ENCODE measurements around the gene CHRNA10.

Gene CHRNA10

GRCh38 chr11:3631331-3631730 is 39.9 kb downstream of the CHRNA10 start:
- DNase-seq (ENCODE audit: low read depth) = no peak
- TF ChIP-seq POLR2A (IDR thresholded peaks at IDR 0.05; ENCODE audit: extremely low read depth, insufficient read length) (no peak), MYC (IDR thresholded peaks at IDR 0.05; ENCODE audit: low read depth, low read length) (no peak), CTCF (IDR thresholded peaks at IDR 0.05; ENCODE audit: low read depth, low read length) (no peak)
- TF ChIP-seq, protein P1, sequence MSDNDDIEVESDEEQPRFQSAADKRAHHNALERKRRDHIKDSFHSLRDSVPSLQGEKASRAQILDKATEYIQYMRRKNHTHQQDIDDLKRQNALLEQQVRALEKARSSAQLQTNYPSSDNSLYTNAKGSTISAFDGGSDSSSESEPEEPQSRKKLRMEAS (IDR thresholded peaks at IDR 0.05; ENCODE audit: low read depth, low read length) = no peak
- H3K4me3 ChIP-seq (ENCODE audit: low read depth, low read length) = no peak overlapping the region

DNA sequence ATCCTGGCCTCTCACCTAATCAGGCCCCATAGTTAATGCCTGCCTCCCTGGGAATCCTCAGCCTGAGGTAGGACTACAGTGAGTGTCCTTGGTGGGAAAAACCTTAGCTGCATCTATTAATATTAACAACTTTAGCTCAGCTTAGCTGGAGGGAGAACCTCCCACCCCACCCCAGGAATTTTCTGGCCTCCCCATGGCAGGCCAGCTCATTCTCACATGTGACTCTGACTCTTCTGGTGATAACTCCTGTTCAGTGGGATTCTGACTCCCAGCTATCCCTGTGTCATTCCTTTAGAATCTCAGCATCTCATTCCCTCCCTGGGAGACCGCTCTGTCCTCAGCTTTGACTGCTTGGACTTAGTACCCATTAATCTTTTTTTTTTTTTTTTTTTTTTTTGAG is 43.9 kb downstream of the CHRNA10 start:
- TF ChIP-seq MYC (IDR thresholded peaks at IDR 0.05; ENCODE audit: low read depth, low read length) (no peak), CTCF (IDR thresholded peaks at IDR 0.05; ENCODE audit: low read depth, low read length) (no peak)
- H3K4me3 ChIP-seq (ENCODE audit: low read depth, low read length) = no peak overlapping the region
- DNase-seq (ENCODE audit: low read depth) = no peak

DNA sequence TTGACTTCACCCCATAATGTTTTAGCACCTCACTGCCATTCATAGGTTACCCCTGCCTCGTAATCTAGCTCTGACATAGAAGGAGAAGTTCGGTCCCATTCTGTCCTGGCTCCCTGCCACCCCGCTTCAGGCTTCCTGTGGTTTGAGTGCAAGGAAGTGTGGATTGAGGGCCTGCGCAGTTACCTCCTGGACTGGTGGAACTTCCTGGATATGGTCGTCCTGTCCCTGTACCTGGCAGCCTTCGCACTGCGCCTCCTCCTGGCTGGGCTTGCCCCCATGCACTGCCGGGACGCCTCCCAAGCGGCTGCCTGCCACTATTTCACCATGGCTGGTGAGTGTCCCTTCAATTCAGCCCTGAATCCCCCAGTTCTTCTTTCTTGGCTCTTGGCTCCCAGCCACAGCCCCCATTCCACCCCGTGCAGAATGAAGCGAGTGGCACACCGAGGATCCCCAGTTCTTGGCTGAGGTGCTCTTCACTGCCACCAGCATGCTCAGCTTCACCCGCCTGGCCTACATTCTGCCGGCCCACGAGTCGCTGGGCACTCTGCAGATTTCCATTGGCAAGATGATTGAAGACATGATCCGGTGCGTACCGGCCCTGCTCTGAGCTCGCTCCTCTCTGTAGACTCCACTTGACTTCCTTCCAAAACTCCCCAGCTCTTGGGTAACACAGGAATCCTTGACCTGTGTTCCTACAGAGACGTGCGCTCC is 44.8 kb downstream of the CHRNA10 start:
- DNase-seq (ENCODE audit: low read depth) = no peak
- TF ChIP-seq POLR2A (IDR thresholded peaks at IDR 0.05; ENCODE audit: extremely low read depth, insufficient read length) (no peak), MYC (IDR thresholded peaks at IDR 0.05; ENCODE audit: low read depth, low read length) (no peak), CTCF (IDR thresholded peaks at IDR 0.05; ENCODE audit: low read depth, low read length) (no peak)
- TF ChIP-seq, protein P1 (IDR thresholded peaks at IDR 0.05; ENCODE audit: low read depth, low read length) = no peak
- H3K4me3 ChIP-seq (ENCODE audit: low read depth, low read length) = no peak overlapping the region

DNA sequence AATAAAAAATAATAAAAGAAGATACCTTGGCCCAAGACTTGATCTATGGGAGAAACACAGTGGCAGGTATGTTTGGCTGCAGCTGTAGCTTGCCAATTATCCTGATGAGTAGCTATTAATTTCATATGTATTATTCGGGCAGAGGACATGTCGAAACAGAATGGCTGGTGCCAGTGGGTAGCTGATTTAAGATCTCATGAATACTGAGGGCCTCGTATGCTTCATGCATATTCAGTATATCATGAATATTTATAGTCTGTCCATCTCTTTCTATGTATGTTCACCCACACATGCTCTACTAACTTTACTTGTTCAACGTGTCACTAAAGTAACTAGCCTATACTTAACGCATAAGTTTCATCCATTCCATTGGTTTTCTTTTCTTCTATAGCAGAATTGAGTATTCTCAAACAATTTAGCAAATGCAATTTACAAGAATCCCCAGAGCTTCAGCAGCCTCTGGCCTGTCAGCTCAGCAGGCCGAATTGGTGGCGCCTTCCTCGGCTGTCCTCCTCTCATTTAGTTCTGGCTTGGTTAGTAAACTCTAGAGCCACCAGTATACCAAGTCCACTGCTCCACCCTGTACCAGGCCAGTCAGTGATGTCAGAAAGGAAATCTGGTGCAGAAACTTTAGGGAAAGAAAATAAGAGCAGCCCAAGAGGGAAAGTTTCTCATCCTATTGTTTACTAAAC is 47.3 kb downstream of the CHRNA10 start:
- no peak for TF ChIP-seq CTCF (IDR thresholded peaks at IDR 0.05; ENCODE audit: low read depth, low read length)
- no peak for TF ChIP-seq POLR2A (IDR thresholded peaks at IDR 0.05; ENCODE audit: extremely low read depth, insufficient read length)
- TF ChIP-seq MYC (IDR thresholded peaks at IDR 0.05; ENCODE audit: low read depth, low read length) = no peak
- TF ChIP-seq, protein P1 (IDR thresholded peaks at IDR 0.05; ENCODE audit: low read depth, low read length) = no peak
- H3K4me3 ChIP-seq (ENCODE audit: low read depth, low read length) = no peak overlapping the region
- no peak for DNase-seq (ENCODE audit: low read depth)

GRCh38 chr11:3623121-3623520 is 48.1 kb downstream of the CHRNA10 start:
- TF ChIP-seq, protein P1 (IDR thresholded peaks at IDR 0.05; ENCODE audit: low read depth, low read length) = no peak
- TF ChIP-seq POLR2A (IDR thresholded peaks at IDR 0.05; ENCODE audit: extremely low read depth, insufficient read length) = no peak
- TF ChIP-seq MYC (IDR thresholded peaks at IDR 0.05; ENCODE audit: low read depth, low read length) = no peak
- TF ChIP-seq CTCF (IDR thresholded peaks at IDR 0.05; ENCODE audit: low read depth, low read length) = no peak
- peak; percentile 24 for DNase-seq (ENCODE audit: low read depth)
- no peak overlapping the region for H3K4me3 ChIP-seq (ENCODE audit: low read depth, low read length)

Measured in NB4 (cell line).